ENCODE results near the gene SOX6.

- TF ChIP-seq EZH2phosphoT487 (IDR thresholded peaks at IDR 0.05; ENCODE audit: unreplicated experiment) (no peak), EZH2 (IDR thresholded peaks at IDR 0.05; ENCODE audit: low read depth, unreplicated experiment) (no peak), REST (IDR thresholded peaks at IDR 0.05; ENCODE audit: unreplicated experiment) (no peak), CREB1 (CRISPR knock-in tag; IDR thresholded peaks at IDR 0.05; ENCODE audit: low read depth) (no peak), POLR2AphosphoS5 (IDR thresholded peaks at IDR 0.05; ENCODE audit: low read depth) (no peak), NANOG (IDR thresholded peaks at IDR 0.05; ENCODE audit: borderline replicate concordance) (no peak), STAT1 (IDR thresholded peaks at IDR 0.05; ENCODE audit: unreplicated experiment) (no peak), JUNB (IDR thresholded peaks at IDR 0.05; ENCODE audit: unreplicated experiment) (no peak)
- TF ChIP-seq, protein P1, sequence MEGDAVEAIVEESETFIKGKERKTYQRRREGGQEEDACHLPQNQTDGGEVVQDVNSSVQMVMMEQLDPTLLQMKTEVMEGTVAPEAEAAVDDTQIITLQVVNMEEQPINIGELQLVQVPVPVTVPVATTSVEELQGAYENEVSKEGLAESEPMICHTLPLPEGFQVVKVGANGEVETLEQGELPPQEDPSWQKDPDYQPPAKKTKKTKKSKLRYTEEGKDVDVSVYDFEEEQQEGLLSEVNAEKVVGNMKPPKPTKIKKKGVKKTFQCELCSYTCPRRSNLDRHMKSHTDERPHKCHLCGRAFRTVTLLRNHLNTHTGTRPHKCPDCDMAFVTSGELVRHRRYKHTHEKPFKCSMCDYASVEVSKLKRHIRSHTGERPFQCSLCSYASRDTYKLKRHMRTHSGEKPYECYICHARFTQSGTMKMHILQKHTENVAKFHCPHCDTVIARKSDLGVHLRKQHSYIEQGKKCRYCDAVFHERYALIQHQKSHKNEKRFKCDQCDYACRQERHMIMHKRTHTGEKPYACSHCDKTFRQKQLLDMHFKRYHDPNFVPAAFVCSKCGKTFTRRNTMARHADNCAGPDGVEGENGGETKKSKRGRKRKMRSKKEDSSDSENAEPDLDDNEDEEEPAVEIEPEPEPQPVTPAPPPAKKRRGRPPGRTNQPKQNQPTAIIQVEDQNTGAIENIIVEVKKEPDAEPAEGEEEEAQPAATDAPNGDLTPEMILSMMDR (conservative IDR thresholded peaks at IDR 0.05; ENCODE audit: low read depth in 2 of 2), result no peak
Measured at GRCh38 chr11:16031210-16031609, 325.1 kb downstream of the SOX6 start.

Data from GM23338 (cell line).